Colon (tissue), 2 donors: ENCODE results near the gene PLOD2.
"Not testable (repeated sequence)": the region's sequence is repeated elsewhere in the genome, so short reads cannot be mapped to it uniquely, and the experiment has no call there.

ENCODE experiments used
- FAIRE-seq: peaks from 2 replicates; lab custom pipeline; 2012; peaks lifted over from hg19 to GRCh38; lab: Jason Lieb, UNC
- donor health status: control.
- donor health status: control.

Gene PLOD2

GRCh38 chr3:146138902-146139301 lies 22.1 kb downstream of the PLOD2 start:
- FAIRE-seq: no peak

- no peak for FAIRE-seq
Measured at GRCh38 chr3:146136647-146137046, 24.3 kb downstream of the PLOD2 start.

GRCh38 chr3:146134348-146135117 lies 26.5 kb downstream of the PLOD2 start:
- no peak for FAIRE-seq

- FAIRE-seq: no peak
Measured at GRCh38 chr3:146133441-146133840, 27.5 kb downstream of the PLOD2 start.

- FAIRE-seq: no peak
Measured at GRCh38 chr3:146131616-146132410, 29.2 kb downstream of the PLOD2 start.

- FAIRE-seq: no peak
Measured at GRCh38 chr3:146130881-146131371, 30.1 kb downstream of the PLOD2 start.

GRCh38 chr3:146129750-146130149 lies 31.2 kb downstream of the PLOD2 start:
- FAIRE-seq: no peak

GRCh38 chr3:146128939-146129338 lies 32.0 kb downstream of the PLOD2 start:
- FAIRE-seq: no peak

- FAIRE-seq: no peak
Measured at GRCh38 chr3:146128179-146128578, 32.8 kb downstream of the PLOD2 start.

- no peak for FAIRE-seq
Measured at GRCh38 chr3:146125951-146126350, 35.0 kb downstream of the PLOD2 start.

GRCh38 chr3:146124126-146124801 lies 36.7 kb downstream of the PLOD2 start:
- FAIRE-seq: no peak

- no peak for FAIRE-seq
Measured at GRCh38 chr3:146117406-146118285, 43.3 kb downstream of the PLOD2 start.

- no peak for FAIRE-seq
Measured at GRCh38 chr3:146115619-146116018, 45.4 kb downstream of the PLOD2 start.

GRCh38 chr3:146113804-146114203 lies 47.2 kb downstream of the PLOD2 start:
- not testable (repeated sequence) for FAIRE-seq

GRCh38 chr3:146111337-146111736 lies 49.6 kb downstream of the PLOD2 start:
- no peak for FAIRE-seq

GRCh38 chr3:146110161-146110560 lies 50.8 kb downstream of the PLOD2 start:
- no peak for FAIRE-seq

GRCh38 chr3:146106986-146107385 lies 54.0 kb downstream of the PLOD2 start:
- FAIRE-seq: no peak

GRCh38 chr3:146104068-146104467 lies 56.9 kb downstream of the PLOD2 start:
- no peak for FAIRE-seq

GRCh38 chr3:146102885-146103284 lies 58.1 kb downstream of the PLOD2 start:
- no peak for FAIRE-seq

GRCh38 chr3:146101538-146101937 lies 59.4 kb downstream of the PLOD2 start:
- no peak for FAIRE-seq

GRCh38 chr3:146100825-146101444 lies 60.0 kb downstream of the PLOD2 start:
- FAIRE-seq: no peak
